Measurements from ENCODE around the gene TAOK1.

The TAOK1 gene

DNA sequence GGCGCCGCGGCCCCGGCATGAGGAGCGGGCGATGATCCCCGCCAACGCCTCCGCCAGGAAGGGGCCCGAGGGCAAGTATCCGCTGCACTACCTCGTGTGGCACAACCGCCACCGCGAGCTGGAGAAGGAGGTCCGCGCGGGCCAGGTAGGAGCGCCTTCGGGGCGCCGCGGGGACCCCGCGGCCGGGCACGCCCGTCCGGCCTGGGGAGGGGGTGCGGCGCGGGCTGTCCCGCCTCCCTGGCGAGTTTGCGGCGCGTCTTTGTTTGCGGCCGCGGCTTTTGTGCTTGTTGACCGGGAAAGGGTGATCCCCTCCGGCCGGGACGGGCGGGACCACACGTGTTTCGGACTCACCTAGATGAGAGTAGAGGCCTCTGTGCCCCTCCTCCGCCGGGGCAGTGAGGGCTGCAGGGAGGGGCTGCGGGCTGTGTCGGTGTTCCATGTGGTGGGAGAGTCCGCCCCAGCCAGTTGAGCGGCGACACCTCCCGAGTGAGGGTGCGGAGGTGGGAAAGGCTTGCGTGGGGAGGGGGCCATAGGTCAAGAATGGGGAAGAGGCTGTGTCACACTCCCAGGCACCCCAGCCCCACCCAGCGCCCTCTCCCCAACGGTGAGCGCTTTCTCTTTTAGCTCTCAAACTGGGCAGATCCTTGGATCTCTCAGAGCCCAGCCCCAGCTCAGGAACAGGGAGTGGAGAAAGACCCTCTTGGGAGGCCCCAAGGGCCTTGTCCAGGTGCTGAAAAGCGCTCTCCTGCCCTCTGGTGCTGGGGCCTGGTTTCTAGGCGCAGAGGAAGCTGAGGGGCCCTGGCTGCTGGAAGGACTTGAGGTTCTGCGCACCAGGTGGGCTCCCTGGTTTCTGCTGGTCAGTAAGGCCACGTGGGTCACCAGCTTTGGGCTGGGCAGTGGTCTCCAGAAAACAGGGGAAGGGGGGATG, 203.7 kb downstream of the TAOK1 start:
- in situ Hi-C loops (cut with HindIII; ENCODE audit: low sequenced_read_pairs) = no loop called here

DNA sequence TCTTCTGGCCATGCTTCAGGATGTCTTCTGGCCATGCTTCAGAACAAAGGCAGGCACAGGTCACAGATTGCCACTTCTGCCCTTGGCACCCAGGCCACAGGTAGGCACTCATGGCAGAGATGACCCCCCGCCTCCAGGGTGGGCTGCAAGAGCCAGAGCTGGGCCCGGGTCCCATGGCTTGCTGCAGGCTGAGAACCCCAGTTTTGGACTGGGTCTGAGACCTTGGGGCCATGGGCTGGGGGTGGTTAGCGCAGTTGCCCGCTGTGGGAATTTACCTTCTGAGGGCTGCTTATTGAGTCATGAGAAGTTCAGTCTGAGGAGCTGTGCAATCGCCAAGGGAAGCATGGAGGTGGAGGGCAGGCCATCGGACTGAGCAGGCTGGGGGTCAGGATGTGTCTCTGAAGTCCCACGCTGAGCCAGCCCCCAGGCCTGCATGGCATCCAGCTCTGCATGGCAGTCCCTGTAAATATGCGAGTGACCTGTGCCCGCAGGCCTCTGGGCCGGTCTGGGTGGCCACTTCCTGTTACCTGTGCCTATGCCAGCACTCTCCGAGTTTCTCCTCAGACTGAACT, 204.4 kb downstream of the TAOK1 start:
- in situ Hi-C loops (cut with HindIII; ENCODE audit: low sequenced_read_pairs) = no loop called here

DNA sequence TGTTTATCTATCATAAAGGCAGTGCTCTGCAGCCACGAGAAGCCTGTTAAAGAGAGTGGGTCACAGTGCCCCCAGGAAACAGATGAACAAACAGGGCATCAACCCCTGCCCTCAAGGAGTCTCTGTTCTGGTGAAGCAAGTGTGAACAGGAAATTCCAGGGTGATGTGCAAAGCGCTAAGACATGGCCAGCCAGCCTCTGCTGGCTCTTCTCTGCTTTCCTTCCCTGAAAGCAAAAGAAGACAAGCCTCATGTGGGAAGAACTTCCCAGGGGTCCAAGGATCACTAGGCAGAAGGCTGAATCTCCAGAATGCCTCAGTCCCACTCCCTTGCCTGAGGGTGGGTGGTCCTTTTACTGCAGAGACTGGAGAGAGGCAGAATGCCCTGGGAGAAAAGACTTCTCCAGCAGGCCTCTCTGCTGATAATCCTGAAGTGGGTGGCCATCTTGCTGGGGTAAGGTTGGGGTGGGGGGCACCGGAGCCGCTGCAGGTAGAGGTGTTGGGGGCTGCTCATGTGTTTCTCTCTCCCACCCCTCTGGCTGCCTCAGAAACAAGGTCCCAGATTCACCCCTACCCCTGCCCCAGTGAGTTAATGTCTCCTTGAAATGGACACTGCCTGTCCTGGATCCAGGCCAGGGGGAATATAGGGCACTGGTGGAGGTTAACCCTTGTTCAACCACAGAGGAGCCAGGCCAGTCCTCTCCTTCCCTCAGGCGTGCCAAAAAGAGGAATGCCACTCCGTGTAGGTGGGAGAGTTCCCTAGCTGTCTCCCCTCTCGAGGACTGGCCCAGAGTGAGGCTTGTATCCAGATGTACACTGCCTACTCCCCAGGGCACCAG, 205.2 kb downstream of the TAOK1 start:
- in situ Hi-C loops (cut with HindIII; ENCODE audit: low sequenced_read_pairs) = no loop called here

DNA sequence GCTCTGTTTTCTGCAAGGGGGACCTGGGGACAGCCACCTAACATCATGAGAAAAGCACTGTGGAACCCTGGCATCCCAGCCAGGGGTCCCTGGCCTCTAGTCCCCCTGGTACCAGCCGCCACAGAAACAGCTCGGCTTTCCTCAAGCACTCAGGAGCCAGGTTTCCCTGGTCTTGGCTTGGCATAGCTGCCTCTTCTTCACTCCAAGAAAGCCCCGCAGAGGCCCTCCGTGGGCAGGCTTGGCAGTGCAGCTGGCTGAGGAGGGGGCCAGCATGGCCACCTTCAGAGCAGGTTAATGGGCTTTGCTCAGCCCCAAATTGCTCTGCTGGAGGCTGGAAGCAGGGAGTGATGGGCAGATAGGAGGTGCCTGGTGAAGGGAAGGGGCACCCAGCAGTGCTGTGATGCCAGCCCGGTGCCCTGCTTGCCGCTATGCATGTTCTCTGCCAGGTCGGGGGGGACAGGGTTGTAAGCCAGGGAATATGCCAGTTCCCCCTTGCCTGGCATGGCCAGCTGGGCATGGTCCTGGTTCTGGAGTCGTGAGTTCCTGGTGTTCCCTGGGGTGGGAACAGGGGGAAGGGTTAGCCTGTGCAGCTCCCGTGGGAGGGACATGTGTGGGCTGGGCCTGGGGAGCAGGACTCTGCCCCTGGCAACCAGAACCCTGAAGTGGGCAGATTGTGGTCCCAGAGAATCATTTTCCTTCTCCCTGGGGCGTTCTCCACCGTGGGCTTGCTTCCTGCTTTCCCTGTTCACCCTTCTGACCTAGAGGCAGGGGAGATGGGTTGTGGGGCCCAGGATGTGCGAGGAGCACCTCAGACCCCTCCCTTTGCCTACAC, 206.0 kb downstream of the TAOK1 start:
- in situ Hi-C loops (cut with HindIII; ENCODE audit: low sequenced_read_pairs) = no loop called here

DNA sequence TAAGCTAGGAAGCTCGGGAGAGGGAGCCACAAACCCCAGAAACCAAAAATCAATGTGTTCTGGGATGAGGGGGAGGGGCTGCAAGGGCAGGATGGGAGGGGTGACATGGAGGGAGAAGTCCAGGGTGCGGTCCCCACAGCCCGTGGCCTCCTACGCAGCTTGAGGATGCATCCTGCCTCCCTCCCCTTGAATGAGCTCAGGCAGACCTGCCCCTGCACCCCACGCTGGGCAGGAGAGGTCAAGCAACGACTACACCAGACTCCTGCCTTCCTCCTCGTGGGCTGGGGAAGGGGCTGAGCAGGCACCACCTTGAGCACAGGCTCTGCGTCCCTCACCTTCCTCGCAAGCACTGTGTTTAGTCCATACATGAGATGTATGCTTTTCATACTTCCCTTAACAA, 206.6 kb downstream of the TAOK1 start:
- in situ Hi-C loops (cut with HindIII; ENCODE audit: low sequenced_read_pairs) = no loop called here

DNA sequence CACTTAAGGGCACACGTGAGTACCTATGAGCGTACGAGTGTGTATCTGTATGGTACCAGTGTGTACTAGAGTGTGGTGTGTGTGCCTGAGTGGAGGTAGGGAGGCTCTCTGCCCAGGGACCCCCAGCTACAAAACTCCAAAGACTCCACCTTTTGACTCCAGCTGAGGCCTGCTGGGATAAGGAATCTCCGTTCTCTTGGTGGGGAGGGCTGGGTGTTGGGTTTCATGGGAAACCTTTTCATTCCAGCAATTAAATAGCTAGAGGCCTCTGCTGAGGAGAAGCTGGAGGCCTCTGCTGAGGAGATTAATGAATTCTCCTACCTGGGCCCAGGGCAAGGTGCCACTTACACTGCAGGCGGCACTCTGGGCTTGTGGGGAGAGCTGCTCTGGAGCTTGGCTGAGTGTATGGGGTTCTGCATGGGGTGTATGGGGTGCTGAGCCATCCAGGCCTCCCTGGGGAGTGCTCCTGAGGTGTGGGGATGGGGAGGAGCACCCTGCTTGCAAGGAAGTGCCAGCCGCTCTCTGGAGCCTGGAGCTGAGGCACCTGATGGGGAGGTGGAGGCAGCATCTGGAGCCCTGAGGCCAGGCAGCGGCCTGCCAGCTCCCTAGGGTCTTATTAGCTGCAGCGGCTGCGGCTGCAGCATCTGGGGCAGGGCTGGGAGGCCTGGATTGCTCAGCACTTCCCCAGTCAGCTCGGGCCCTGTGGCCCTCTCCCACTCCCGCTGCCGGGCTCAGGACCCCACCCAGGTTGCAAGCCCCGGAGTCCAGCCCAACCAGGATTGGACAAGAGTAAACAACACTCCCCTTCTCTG, 207.4 kb downstream of the TAOK1 start:
- in situ Hi-C loops (cut with HindIII; ENCODE audit: low sequenced_read_pairs) = no loop called here

Measured in DLD1 (cell line).